ENCODE results near the gene CDK19.

Gene CDK19

GRCh38 chr6:110693296-110693695 is 122.0 kb downstream of the CDK19 start:
- DNase-seq (ENCODE audit: low read depth), result no peak
- no peak for TF ChIP-seq CTCF (IDR thresholded peaks at IDR 0.05; ENCODE audit: insufficient read depth, low read depth, low read length, missing control alignments)
- H3K4me3 ChIP-seq (ENCODE audit: low read length), result no peak overlapping the region

DNA sequence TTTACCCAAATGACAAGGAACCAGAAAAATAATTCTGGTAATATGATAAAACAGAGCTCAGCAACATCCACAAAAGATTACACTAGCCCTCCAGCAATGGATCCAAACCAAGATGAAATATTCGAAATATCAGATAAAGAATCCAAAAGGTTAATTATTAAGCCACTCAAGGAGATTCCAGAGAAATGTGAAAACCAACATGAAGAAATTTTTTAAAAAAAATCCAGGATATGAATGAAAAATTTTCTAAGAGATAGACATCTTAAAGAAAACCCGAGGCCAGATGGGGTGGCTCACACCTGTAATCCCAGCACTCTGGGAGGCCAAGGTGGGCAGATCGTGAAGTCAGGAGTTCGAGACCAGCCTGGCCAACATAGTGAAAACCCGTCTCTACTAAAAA is 124.4 kb downstream of the CDK19 start:
- DNase-seq (ENCODE audit: low read depth), result no peak
- H3K4me3 ChIP-seq (ENCODE audit: low read length), result no peak overlapping the region
- no peak for TF ChIP-seq CTCF (IDR thresholded peaks at IDR 0.05; ENCODE audit: insufficient read depth, low read depth, low read length, missing control alignments)

GRCh38 chr6:110690106-110690654 is 125.1 kb downstream of the CDK19 start:
- no peak overlapping the region for H3K4me3 ChIP-seq (ENCODE audit: low read length)
- peak; percentile 20 for DNase-seq (ENCODE audit: low read depth)
- no peak for TF ChIP-seq CTCF (IDR thresholded peaks at IDR 0.05; ENCODE audit: insufficient read depth, low read depth, low read length, missing control alignments)

DNA sequence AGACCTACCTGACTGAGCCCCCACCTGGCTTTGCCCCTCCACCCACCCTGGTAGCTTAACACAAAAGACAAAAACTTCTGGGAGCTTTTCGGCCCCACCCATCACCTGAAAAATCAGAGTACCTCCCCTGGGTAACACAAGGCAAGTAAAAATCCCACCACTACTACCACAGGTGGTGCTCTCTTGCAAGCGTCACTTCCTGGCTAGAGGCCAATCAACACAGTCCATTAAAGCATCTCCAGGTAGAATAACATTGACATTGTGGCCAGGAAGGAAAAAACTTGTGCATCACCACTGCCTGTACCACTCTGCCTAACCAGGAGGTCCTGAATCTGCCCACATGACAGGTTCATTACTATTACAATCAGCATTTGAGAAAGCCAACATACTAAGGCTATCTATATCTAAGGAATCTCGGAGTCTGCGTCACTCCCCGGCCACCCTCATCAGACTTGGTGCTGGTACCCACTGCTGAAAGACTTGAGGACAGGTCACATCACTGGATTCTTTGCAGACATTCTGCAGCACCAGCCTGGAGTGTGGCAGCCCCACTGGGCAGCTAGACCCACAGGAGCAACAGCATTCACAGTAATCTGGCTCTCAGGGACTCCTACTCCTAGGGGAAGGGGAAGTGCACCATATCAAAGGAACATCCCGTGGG is 125.9 kb downstream of the CDK19 start:
- no peak overlapping the region for H3K4me3 ChIP-seq (ENCODE audit: low read length)
- peak; percentile 11 for DNase-seq (ENCODE audit: low read depth)
- no peak for TF ChIP-seq CTCF (IDR thresholded peaks at IDR 0.05; ENCODE audit: insufficient read depth, low read depth, low read length, missing control alignments)

DNA sequence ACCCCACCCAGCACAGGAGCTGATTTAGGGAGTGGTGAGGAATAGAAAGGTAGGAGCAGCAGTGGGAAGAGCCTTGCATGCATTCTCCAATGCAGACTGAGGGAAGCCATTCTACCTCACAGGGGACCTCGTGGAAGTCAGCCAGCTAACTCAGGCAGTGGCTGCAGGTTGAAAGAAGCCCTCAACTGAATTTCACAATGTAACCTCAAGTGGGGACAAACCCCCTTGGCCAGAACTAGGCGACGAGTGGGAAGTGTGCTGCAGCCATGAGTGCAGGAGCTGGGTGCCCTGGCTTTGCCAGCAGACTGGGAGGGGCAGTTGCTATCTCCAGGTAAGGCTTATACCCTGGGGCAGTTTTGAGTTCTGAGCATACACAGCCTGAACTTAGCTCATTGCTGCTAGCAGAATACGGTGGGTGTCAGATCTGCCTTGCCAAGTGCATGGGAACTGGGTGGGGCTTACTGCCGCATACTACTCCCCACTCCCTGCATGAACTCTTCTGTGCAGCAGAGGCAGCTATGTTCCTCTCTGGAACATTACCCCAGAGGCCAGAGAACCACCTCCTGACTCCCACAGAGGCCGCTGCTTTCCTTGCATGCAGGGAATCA is 126.5 kb downstream of the CDK19 start:
- H3K4me3 ChIP-seq (ENCODE audit: low read length), result no peak overlapping the region
- no peak for TF ChIP-seq CTCF (IDR thresholded peaks at IDR 0.05; ENCODE audit: insufficient read depth, low read depth, low read length, missing control alignments)
- DNase-seq (ENCODE audit: low read depth), result peak; percentile 58

DNA sequence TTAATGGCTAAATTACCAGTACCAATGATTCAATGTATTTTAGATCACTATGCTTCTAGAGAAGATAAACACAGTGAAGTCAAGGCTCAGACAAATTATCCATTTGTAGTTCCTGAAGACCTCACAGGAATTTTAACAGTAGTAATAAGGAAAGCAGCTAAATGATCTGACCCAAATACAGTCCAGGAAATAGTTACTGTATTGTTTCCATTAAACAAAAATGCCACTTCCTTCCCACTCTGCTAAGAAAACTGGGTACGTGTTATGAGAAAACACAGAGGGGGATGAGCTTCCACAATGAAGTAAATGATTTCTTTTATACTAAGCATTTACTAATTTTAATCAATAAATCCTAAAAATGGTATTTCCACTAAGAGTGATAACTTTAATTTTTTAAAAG is 127.9 kb downstream of the CDK19 start:
- no peak overlapping the region for H3K4me3 ChIP-seq (ENCODE audit: low read length)
- TF ChIP-seq CTCF (IDR thresholded peaks at IDR 0.05; ENCODE audit: insufficient read depth, low read depth, low read length, missing control alignments), result no peak
- DNase-seq (ENCODE audit: low read depth), result no peak

Data from epithelial cell of esophagus (primary cell).